Measurements from ENCODE around the gene PLEKHA8. TPM values are rescaled to one million over a fixed set of nuclear protein-coding genes. Genes with fewer than 3 reads are reported as not detected.
"Not testable (repeated sequence)": the region's sequence is repeated elsewhere in the genome, so short reads cannot be mapped to it uniquely, and the experiment has no call there.

Gene PLEKHA8
- total RNA-seq, 4 donors from 2014 or later = 9.0 to 23.4 (median 13.0) TPM

GRCh38 chr7:30093420-30093952 is 65.3 kb downstream of the PLEKHA8 start:
- Histone ChIP-seq H3K27me3 (no peaks in the 10 kb centered on the region), H3K27ac (peak overlapping the region in 2 of 4 donors; percentile 75 to 83), H3K9me3 (no peaks in the 10 kb centered on the region), H3K4me3 (no peak overlapping the region), H3K36me3 (no peaks in the 10 kb centered on the region), H3K4me1 (peaks cover 0 to 32% (median 5%) of the 10 kb centered on the region in 4 donors)
- no peak for TF ChIP-seq POLR2A (IDR thresholded peaks at IDR 0.05)
- TF ChIP-seq EP300 (IDR thresholded peaks at IDR 0.05) = peak in 1 of 2 donors; percentile 65
- DNase-seq (ENCODE audit: low spot score in 2 of 2) = peak; percentile 31 to 52
- 74 to 75% methylated on average over 5 of the region's 5 CpGs for WGBS, 2 donors

GRCh38 chr7:30098599-30098998 is 70.4 kb downstream of the PLEKHA8 start:
- H3K27me3 ChIP-seq; H3K9me3 ChIP-seq; DNase-seq (ENCODE audit: low spot score in 2 of 2); H3K27ac ChIP-seq; H3K4me1 ChIP-seq; H3K4me3 ChIP-seq; H3K36me3 ChIP-seq: not testable (repeated sequence)
- WGBS, 2 donors = 94 to 97% methylated on average over 21 of the region's 21 CpGs

- no peaks in the 10 kb centered on the region for H3K27me3 ChIP-seq
- DNase-seq (ENCODE audit: low spot score in 2 of 2) = no peak
- H3K27ac ChIP-seq = no peak overlapping the region
- no peak for TF ChIP-seq POLR2A (IDR thresholded peaks at IDR 0.05)
- no peaks in the 10 kb centered on the region for H3K4me1 ChIP-seq
- 88 to 93% methylated on average over 3 of the region's 3 CpGs for WGBS, 2 donors
- no peaks in the 10 kb centered on the region for H3K36me3 ChIP-seq
- no peaks in the 10 kb centered on the region for H3K9me3 ChIP-seq
- no peak overlapping the region for H3K4me3 ChIP-seq
Measured at GRCh38 chr7:30102281-30102680, 74.1 kb downstream of the PLEKHA8 start.

- Histone ChIP-seq H3K4me1 (no peaks in the 10 kb centered on the region), H3K27me3 (no peaks in the 10 kb centered on the region), H3K4me3 (no peak overlapping the region), H3K9me3 (peaks cover 0 to 4% (median 0%) of the 10 kb centered on the region in 4 donors), H3K36me3 (no peaks in the 10 kb centered on the region), H3K27ac (no peak overlapping the region)
- TF ChIP-seq POLR2A (IDR thresholded peaks at IDR 0.05) (no peak), CTCF (IDR thresholded peaks at IDR 0.05) (no peak), EP300 (IDR thresholded peaks at IDR 0.05) (no peak)
- WGBS, 2 donors = 82 to 86% methylated on average over 1 of the region's 1 CpG
- no peak for DNase-seq (ENCODE audit: low spot score in 2 of 2)
Measured at GRCh38 chr7:30104157-30104556, 75.9 kb downstream of the PLEKHA8 start.

GRCh38 chr7:30112103-30112713 is 84.0 kb downstream of the PLEKHA8 start:
- H3K36me3 ChIP-seq = no peaks in the 10 kb centered on the region

GRCh38 chr7:30113144-30113543 is 84.9 kb downstream of the PLEKHA8 start:
- Histone ChIP-seq H3K36me3 (no peaks in the 10 kb centered on the region), H3K27ac (no peak overlapping the region), H3K27me3 (no peaks in the 10 kb centered on the region), H3K4me3 (no peak overlapping the region), H3K4me1 (peaks cover 0 to 10% (median 0%) of the 10 kb centered on the region in 4 donors), H3K9me3 (peaks cover 0 to 16% (median 3%) of the 10 kb centered on the region in 4 donors)
- TF ChIP-seq EP300 (IDR thresholded peaks at IDR 0.05) (no peak), CTCF (IDR thresholded peaks at IDR 0.05) (no peak), POLR2A (IDR thresholded peaks at IDR 0.05) (no peak)
- DNase-seq (ENCODE audit: low spot score in 2 of 2) = no peak

More at GRCh38 chr7:30112103-30112713, 84.0 kb downstream of the PLEKHA8 start:
- Histone ChIP-seq H3K27me3 (no peaks in the 10 kb centered on the region), H3K4me3 (no peak overlapping the region), H3K4me1 (peaks cover 0 to 6% (median 0%) of the 10 kb centered on the region in 4 donors), H3K9me3 (peaks cover 0 to 20% (median 3%) of the 10 kb centered on the region in 4 donors), H3K27ac (no peak overlapping the region)
- no peak for DNase-seq (ENCODE audit: low spot score in 2 of 2)
- 92% methylated on average over 5 of the region's 5 CpGs for WGBS, 2 donors
- no peak for TF ChIP-seq EP300 (IDR thresholded peaks at IDR 0.05)
- no peak for TF ChIP-seq CTCF (IDR thresholded peaks at IDR 0.05)
- no peak for TF ChIP-seq POLR2A (IDR thresholded peaks at IDR 0.05)

Measured in tibial nerve (tissue), 4 donors.